Panc1 (cell line): Measurements from ENCODE around the gene NAA38. TPM values are rescaled to one million over a fixed set of nuclear protein-coding genes. Genes with fewer than 3 reads are reported as not detected.

Source experiments
- ATAC-seq: fragments of 200-7000 bp; cut with Tn5 transposase; 2 replicates; pipeline ENCODE4 v1.9.1; 2020; ENCODE audit warnings: mild to moderate bottlenecking, moderate library complexity
- BruUV-seq: library from RNA; stranded (reverse); fragments of 400-500 nt; replicated peaks from 2 replicates; lab custom pipeline; 2021; lab: Mats Ljungman, UMichigan
- CTCF ChIA-PET: fragments of 300-600 bp; sonication (Branson Sonifier 250); formaldehyde crosslinking; loops from one replicate; lab custom pipeline; 2022; ENCODE audit warnings: antibody characterized with exemption; lab: Charles Lee
- POLR2A ChIA-PET: fragments of 300-600 bp; sonication (Branson Sonifier 250); formaldehyde crosslinking; loops from one replicate; lab custom pipeline; 2022; ENCODE audit warnings: antibody characterized with exemption; lab: Charles Lee
- DNase-seq: peaks from one replicate; pipeline ENCODE4 v3.0.0-alpha.2; 2010; ENCODE audit warnings: low read depth, low spot score
- H3K27ac ChIP-seq: 2 replicates; pipeline ENCODE4 v1.5.1; 2011; ENCODE audit warnings: mild to moderate bottlenecking, low read length, inconsistent platforms
- H3K27me3 ChIP-seq: fragments of 200-500 bp; sonication (Bioruptor generic); 2 replicates; pipeline ENCODE4 v1.6.0; 2014; ENCODE audit warnings: low read length, inconsistent platforms; ENCODE audit not compliant: control insufficient read depth, insufficient read depth
- H3K36me3 ChIP-seq: fragments of 200-500 bp; sonication (Bioruptor generic); 2 replicates; pipeline ENCODE4 v1.5.1; 2014; ENCODE audit warnings: inconsistent platforms, mild to moderate bottlenecking, low read length, moderate library complexity; ENCODE audit not compliant: control insufficient read depth, insufficient read depth
- H3K4me1 ChIP-seq: 2 replicates; pipeline ENCODE4 v1.5.1; 2011; ENCODE audit warnings: inconsistent platforms, mild to moderate bottlenecking, low read length, moderate library complexity; ENCODE audit not compliant: control insufficient read depth, insufficient read depth
- H3K4me3 ChIP-seq, 2 experiments: 2 replicates each; pipeline ENCODE4 v1.5.1; 2011 to 2012; ENCODE audit warnings: low read depth in 2 of 2, low read length in 2 of 2, mild to moderate bottlenecking in 2 of 2, inconsistent platforms in 1 of 2, moderate library complexity in 1 of 2
- H3K9me3 ChIP-seq: fragments of 200-500 bp; sonication (Bioruptor generic); 2 replicates; pipeline ENCODE4 v1.5.1; 2014; ENCODE audit warnings: low read depth, mild to moderate bottlenecking, inconsistent platforms, low read length, moderate library complexity; ENCODE audit not compliant: control insufficient read depth, insufficient read depth
- CTCF ChIP-seq: fragments of 450-650 bp; IDR thresholded peaks from 2 replicates; pipeline ENCODE4 v1.5.1; 2017; ENCODE audit warnings: mild to moderate bottlenecking
- POLR2AphosphoS5 ChIP-seq: IDR thresholded peaks from 2 replicates; pipeline ENCODE4 v1.6.1; 2012; ENCODE audit warnings: mild to moderate bottlenecking, low read depth, low read length, moderate library complexity
- REST ChIP-seq, 2 experiments: IDR thresholded peaks; 2 replicates each; pipeline ENCODE4 v1.6.1; 2011 to 2012; ENCODE audit warnings: low read depth in 2 of 2, control low read depth in 1 of 2, low read length in 1 of 2, mild to moderate bottlenecking in 1 of 2, moderate library complexity in 1 of 2; ENCODE audit not compliant: insufficient read depth in 1 of 2
- SIN3A ChIP-seq: IDR thresholded peaks from 2 replicates; pipeline ENCODE4 v1.6.1; 2012; ENCODE audit warnings: low read depth, mild to moderate bottlenecking, low read length, moderate library complexity, borderline replicate concordance; ENCODE audit not compliant: insufficient read depth
- TCF7L2 ChIP-seq: IDR thresholded peaks from 2 replicates; pipeline ENCODE4 v1.6.1; 2011; ENCODE audit warnings: mild to moderate bottlenecking, low read depth, low read length, inconsistent platforms
- in situ Hi-C: cut with HindIII; loops from 2 replicates; pipeline ENCODE4 v1.10.0; 2016; ENCODE audit warnings: low sequenced_read_pairs, low pct_unique_long_range_greater_than_20kb
- intact Hi-C: fragments of 100-400 bp; cut with micrococcal nuclease; formaldehyde crosslinking; loops from one replicate; pipeline ENCODE4 v1.10.0; 2022; ENCODE audit not compliant: unreplicated experiment
- total RNA-seq: library from RNA; stranded (reverse); gene quantifications from one replicate; pipeline ENCODE4 v1.2.1, GENCODE V29; 2021; ENCODE audit not compliant: unreplicated experiment

NAA38 gene
- total RNA-seq, 1 experiment from 2014 or later: 75.2 TPM

- DNase-seq: no peak
- intact Hi-C loops (loop anchor here (2.0 kb wide), 1 partner anchor 34 kb away; no protein-coding TSS in a partner anchor), in situ Hi-C loops (no loop called here)
- H3K27ac ChIP-seq: no peak overlapping the region
- POLR2A ChIA-PET: no interaction called here
- no TSS peak for BruUV-seq
- H3K27me3 ChIP-seq: no peaks in the 10 kb centered on the region
- CTCF ChIA-PET: no interaction called here
- peaks cover 13% of the 10 kb centered on the region; the same call in 1 of the 2 replicates for H3K36me3 ChIP-seq
- no peak for ATAC-seq
- TF ChIP-seq TCF7L2: no peak
- no peak for TF ChIP-seq CTCF
- no peak for TF ChIP-seq SIN3A
- no peak for TF ChIP-seq POLR2AphosphoS5
- TF ChIP-seq REST (IDR thresholded peaks at IDR 0.05; ENCODE audit: insufficient read depth in 1 of 2, low read depth in 2 of 2, low read length in 1 of 2): no peak
- no peaks in the 10 kb centered on the region for H3K4me1 ChIP-seq
- H3K9me3 ChIP-seq: no peaks in the 10 kb centered on the region
- H3K4me3 ChIP-seq: no peak overlapping the region
Measured at GRCh38 chr17:7897090-7897489, 39.7 kb upstream of the NAA38 start.

GRCh38 chr17:7894866-7895265 lies 37.5 kb upstream of the NAA38 start:
- DNase-seq (no peak), ATAC-seq (no peak)
- TF ChIP-seq SIN3A: no peak
- no peak for TF ChIP-seq POLR2AphosphoS5
- no peak for TF ChIP-seq CTCF
- TF ChIP-seq TCF7L2: no peak
- TF ChIP-seq REST (IDR thresholded peaks at IDR 0.05; ENCODE audit: insufficient read depth in 1 of 2, low read depth in 2 of 2, low read length in 1 of 2): no peak
- in situ Hi-C loops (no loop called here), intact Hi-C loops (no loop called here)
- Histone ChIP-seq H3K27ac (no peak overlapping the region), H3K4me1 (peaks cover under 1% of the 10 kb centered on the region), H3K4me3 (no peak overlapping the region), H3K36me3 (peaks cover 13% of the 10 kb centered on the region), H3K9me3 (no peaks in the 10 kb centered on the region), H3K27me3 (no peaks in the 10 kb centered on the region)
- ChIA-PET CTCF (no interaction called here), POLR2A (no interaction called here)
- BruUV-seq: no TSS peak
